Glomerular visceral epithelial cell (primary cell): ENCODE measurements around the gene RNU6-8.

Source experiments
- DNase-seq: peaks from one replicate; pipeline ENCODE4 v3.0.0-alpha.2; 2016; ENCODE audit errors: extremely low spot score

RNU6-8 gene

DNA sequence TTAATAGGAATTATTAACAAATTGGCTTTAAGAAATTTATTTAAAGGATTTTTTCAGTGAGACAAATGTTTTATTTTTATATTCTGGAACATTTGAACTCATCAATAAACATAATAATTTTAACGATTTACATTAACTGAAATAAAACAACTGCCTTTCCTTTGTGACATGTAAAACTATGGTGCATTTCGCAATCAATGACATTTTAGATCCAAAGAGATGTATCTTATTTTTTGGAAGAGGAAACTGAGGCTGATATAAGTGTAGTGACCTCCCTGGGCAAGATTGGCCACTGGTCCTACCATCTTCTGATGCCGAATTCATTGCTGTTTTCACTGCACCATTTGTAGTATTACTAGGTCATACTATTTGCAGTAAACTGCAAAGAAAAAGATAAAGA is 2.5 kb upstream of the RNU6-8 start:
- no peak for DNase-seq

DNA sequence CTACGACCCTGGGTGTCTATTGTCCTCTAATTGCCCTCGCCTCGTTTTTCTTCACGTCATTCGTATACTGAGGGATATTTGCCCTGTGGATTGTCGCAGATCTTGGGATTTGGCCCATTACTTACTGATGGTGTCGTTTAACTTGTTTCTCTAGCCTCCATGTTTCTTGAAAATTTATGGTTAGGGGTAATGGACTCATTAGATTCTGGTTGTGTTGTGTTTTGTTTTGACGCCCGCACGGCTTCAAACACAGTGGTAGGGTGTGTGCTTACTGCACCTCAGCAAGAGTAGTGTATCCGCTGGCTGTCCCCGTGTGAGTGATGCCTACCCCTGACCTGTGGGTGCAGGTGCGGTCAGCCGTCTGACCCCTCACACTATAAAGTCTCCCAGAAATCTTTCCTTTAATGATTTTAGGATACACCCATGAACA is 874 bp upstream of the RNU6-8 start:
- peak; percentile 8 for DNase-seq

DNA sequence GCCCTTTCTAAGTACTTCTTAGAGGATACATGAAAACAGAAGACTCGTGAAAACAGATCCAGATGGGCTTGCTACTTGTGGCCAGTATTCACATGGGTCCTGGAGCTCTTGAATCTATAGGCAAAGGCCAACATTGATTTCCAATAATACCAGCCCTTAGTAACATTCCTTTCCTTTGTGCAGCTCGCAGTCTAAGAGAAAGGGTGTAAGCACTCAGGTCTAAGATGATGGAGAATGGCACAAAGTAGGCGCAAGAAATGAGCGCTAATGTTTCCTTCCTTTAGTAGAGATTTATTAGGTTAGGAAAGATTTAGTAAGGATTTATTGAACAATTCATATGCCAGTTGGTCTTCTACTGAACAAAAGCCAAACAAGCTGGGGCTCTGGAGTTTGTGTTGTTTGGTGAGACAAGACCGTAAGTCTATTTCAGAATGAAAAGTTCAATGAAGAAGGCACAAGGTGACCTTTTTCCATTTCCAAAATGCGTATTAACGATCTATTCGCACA is 525 bp downstream of the RNU6-8 start:
- peak; percentile 20 for DNase-seq

DNA sequence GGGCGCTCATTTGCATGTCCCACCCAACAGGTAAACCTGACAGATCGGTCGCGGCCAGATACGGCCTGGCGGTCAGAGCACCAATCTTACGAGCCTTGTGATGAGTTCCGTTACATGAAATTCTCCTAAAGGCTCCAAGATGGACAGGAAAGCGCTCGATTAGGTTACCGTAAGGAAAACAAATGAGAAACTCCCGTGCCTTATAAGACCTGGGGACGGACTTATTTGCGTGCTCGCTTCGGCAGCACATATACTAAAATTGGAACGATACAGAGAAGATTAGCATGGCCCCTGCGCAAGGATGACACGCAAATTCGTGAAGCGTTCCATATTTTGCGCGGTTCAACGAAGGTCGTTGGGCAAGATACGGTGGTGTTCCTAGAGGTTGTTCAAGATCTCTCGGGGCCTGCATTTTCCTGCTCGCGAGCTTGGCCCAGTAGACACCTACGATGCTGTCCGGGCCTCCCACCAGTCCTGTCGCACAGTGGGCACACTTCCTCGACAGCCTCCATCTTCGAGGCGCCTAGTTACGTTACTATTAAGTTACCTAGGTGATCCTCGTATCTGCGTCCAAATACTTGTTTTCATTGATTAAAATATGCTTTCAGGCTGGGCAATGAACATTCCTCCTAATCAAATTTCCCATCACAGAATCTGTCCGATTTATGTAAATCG is 1.1 kb downstream of the RNU6-8 start, which contains the start of gene RNU6-7:
Gene RNU6-7, plus strand, starts transcription at position 230 of the 675 bp plus-strand sequence.
- peak; percentile 48 for DNase-seq

- DNase-seq = peak; percentile 88
Measured at GRCh38 chr14:32201193-32201815, 1.8 kb downstream of the RNU6-8 start.

DNA sequence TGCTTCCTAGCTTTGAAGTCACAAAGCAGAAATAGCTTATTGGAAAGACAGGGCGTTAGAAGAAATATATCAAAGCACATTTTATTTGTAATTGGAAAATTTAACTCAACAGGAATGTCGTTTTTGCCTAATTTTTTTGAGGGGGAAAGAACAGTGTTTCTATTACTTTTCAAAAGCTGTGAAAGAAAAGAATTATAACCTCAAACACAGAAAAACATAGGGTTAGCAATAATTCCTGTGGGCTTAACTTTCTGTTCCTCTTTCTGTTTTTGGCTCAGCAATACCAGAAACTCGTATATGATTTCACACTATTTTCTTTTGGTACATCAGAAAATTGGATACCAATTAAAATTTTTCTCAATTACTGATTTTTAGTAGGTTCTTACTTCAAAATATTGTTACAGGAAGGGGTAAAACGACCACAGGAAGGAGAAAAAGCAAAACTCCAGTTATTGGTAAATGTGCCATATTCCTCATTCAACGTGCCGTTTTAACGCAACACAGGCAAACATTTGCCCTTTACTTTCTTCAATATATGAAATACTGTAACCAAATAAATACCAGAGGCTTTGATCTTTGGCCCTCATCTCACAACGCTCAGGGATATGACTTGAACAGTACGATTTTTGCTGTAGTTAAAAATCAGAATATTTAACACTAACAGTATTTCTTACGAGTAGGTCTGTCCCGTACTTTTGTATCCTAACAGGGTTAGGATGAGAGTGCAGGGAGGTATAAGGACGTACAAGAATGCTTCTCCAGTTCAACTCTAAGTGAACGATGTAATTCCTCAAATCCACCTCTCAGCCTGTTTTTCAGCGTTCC is 2.5 kb downstream of the RNU6-8 start:
- no peak for DNase-seq

GRCh38 chr14:32197919-32198318 is 5.2 kb downstream of the RNU6-8 start:
- no peak for DNase-seq

DNA sequence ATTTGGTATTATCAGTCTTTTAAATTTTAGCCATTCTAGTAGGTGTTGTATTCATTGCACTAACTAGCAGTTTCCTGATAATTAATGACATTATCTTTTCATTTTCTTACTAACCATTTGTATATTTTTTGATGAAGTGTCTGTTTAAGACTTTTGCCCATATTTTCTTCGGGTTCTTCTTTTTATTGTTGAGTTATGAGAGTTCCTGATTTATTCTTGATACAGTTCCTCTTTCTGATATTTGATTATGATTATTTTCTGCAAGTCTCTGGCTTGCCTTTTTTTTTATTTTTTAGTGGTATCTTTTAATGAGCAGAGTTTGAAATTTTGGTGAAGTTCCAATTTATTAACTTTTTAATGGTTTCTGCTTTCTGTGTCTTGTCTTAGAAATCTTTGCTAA is 7.4 kb downstream of the RNU6-8 start:
- no peak for DNase-seq

GRCh38 chr14:32193532-32193931 is 9.5 kb downstream of the RNU6-8 start:
- DNase-seq = no peak

DNA sequence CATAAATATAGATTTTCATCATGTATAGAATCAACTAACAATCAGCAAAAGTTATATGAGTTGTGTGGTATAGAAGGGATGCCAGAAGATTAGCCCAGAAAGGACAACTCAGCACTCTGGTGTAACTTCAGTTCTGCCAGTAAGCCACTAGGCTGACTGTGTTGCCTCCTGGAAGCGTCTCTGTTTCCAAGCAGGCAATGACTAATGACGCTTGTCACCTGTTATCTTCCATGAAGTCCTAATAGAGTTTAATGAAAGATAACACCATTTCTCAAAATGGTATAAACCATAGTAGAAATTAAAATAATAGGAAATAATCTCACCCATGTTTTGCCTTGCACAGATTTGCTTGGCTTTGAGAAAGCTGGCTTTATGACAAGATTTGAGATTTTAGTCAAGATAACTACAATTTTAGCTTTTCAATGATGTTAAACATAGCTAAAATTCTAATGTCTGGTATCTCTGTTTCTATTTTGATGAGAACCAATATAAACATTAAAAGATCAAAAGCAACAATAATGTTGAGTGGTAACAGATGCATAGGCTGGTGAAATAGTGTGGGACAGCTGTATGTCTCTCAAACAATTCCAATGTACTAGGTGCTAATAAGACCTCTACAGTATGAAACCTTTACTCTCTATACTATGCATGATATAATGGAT is 10.2 kb downstream of the RNU6-8 start:
- DNase-seq = no peak

GRCh38 chr14:32190673-32191072 is 12.4 kb downstream of the RNU6-8 start:
- DNase-seq = no peak

GRCh38 chr14:32189811-32190210 is 13.3 kb downstream of the RNU6-8 start:
- DNase-seq = no peak

DNA sequence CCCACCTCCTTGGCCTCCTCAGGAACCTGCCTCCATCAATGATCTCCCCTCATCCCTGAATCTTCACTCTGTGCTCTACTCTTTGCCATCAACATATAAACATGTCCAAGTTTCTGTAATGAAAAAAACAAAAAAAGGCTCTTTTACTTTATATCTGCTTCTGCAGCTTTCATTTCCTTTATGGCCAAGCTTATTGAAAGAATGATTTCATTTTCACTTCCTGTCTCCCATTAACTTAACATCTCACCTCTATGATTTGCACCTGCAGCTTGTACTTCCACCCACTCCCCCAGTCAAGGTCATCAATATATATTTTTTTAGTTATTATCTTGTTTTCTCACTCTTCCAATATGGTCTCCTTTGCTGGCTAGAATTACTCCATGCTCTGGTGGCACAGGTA is 16.8 kb downstream of the RNU6-8 start:
- no peak for DNase-seq

GRCh38 chr14:32185097-32185496 is 18.0 kb downstream of the RNU6-8 start:
- no peak for DNase-seq

DNA sequence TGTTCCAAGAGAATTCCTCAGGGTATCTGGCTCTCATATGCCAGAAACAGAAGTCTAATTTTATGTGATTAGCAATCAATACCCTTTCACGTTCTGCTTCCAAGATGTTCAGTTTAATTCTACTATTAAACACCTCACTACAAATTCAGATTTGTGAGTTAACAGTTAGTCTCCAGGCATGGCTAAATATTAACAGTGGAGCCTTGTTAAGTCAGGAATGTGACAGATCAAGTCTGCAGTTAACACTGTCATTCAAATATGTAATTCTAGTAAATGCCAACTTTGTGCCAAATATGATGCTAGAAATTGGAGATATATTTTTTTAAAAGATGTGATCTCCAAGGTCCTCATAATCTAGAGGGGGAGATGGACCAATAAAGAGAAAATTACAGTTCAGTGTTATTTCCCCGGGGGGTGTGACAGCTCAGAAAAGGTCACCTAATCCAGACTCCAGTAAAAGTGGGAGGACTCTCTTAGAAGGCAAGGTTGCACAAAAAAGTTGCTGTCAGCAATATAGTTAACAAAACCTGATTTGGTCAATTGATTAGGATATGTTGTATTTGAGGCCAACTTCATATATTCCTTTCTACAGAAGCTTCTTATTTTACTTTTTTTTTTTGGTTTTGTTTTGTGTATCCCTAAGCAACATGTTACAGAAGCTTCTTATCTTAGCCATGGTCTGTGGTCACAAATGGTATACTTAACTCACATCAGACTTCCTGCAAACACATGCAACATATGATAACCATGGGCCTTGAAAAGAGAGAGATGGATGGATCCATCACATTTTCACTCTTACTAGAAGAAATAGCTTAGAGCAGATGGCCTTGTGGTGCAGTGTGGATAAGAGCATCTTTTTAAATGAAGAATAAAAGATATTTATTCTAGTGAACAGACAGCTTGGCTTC is 19.7 kb downstream of the RNU6-8 start:
- DNase-seq = no peak

GRCh38 chr14:32171469-32171868 is 31.6 kb downstream of the RNU6-8 start:
- DNase-seq = no peak

- DNase-seq = no peak
Measured at GRCh38 chr14:32169191-32169590, 33.9 kb downstream of the RNU6-8 start.

DNA sequence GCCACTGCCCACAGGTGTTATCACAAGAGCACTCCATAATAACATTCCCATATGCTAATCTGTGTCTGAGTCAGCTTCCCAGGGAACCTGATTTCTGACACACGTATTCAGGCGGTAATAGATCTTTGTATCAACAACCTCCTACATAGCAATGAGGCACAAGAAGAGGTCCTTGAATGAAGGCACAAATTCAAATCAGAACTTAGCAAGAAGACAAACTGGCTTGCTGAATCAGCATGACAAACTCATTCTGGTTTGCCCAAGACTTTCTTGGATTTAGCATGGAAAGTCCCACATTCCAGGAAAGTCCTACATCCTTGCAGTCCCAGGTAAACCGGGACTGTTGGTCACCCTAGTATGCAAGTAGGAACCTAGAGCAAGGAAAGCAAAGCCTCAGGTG is 35.2 kb downstream of the RNU6-8 start:
- peak; percentile 37 for DNase-seq

GRCh38 chr14:32166924-32167323 is 36.1 kb downstream of the RNU6-8 start:
- no peak for DNase-seq

DNA sequence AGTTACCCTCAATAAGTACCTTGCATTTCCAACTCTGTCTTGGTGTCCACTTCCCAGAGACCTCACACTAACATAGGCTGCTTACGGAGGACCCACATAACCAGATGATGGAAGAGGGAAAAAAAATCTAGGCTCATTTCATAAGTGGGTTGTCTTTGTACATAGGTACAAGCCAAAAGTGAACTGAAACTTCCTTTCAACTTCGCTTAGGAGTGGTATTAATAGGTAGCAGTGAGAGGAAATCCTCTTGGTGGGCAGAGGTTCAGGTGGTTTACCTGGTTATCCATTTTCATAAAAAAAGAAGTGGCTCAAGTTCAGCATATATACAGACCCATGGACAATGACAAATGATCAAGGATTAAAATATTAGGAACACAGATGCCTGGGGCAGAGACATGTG is 37.0 kb downstream of the RNU6-8 start:
- DNase-seq = no peak
